Measurements from ENCODE around the gene CRISPLD2.

CRISPLD2 gene

DNA sequence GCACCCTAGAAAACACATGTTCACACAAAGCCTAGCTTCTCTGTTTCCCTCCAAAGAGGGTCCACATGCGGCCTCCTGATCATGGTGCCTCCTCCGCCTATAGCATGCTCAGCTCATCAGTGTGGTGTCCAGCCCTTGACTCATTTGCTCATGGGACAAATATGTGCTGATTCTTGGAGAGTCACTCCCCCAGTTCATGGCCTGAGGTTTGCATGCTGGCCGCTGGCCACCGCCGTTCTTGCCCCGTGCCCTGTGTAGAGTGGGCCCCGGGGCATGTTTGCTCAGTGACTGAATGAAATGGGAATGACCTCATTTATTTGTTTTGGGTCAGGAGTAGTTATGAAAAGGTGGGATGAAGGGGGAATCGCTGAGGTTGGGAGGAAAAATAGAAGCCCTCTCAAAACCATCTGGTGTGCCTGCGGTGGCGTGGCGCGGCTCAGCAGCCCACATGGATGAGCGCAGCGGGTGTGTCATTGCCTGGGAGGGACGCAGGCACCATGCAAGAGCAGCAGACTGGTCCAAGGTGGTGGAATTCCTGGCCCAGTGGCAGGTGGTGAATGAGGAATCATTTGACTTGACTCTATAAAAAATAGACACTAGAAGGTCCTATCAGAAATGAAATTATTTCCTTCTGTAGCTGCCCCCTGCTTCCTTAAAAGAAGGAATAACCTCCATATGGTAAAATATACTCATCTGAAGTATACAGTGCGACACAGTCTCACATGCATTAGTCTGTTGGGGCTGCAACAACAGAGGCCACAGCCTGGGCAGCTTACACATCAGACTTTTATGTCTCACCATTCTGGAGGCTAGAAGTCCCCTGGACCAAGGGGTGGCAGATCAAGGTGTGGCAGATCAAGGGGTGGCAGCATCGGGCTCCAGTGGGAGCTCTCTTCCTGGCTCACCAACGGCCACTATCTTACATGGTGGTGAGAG, 31.7 kb downstream of the CRISPLD2 start (continued):
- TF ChIP-seq ZNF529 (tag by site-specific recombination; IDR thresholded peaks at IDR 0.05; ENCODE audit: insufficient replicate concordance) (no peak), ZNF837 (tag by site-specific recombination; IDR thresholded peaks at IDR 0.05) (no peak), ZNF677 (tag by site-specific recombination; IDR thresholded peaks at IDR 0.05) (no peak), ZNF596 (tag by site-specific recombination; IDR thresholded peaks at IDR 0.05) (no peak), ZNF335 (tag by site-specific recombination; conservative IDR thresholded peaks at IDR 0.05) (peak; percentile 35; the same call in 1 of the 2 replicates), ZBTB21 (tag by site-specific recombination; IDR thresholded peaks at IDR 0.05) (peak; percentile 64)
- TF ChIP-seq, protein P1, sequence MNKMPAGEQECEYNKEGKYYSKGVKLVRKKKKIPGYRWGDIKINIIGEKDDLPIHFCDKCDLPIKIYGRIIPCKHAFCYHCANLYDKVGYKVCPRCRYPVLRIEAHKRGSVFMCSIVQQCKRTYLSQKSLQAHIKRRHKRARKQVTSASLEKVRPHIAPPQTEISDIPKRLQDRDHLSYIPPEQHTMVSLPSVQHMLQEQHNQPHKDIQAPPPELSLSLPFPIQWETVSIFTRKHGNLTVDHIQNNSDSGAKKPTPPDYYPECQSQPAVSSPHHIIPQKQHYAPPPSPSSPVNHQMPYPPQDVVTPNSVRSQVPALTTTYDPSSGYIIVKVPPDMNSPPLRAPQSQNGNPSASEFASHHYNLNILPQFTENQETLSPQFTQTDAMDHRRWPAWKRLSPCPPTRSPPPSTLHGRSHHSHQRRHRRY (tag by site-specific recombination; IDR thresholded peaks at IDR 0.05): no peak
- TF ChIP-seq, protein P2, sequence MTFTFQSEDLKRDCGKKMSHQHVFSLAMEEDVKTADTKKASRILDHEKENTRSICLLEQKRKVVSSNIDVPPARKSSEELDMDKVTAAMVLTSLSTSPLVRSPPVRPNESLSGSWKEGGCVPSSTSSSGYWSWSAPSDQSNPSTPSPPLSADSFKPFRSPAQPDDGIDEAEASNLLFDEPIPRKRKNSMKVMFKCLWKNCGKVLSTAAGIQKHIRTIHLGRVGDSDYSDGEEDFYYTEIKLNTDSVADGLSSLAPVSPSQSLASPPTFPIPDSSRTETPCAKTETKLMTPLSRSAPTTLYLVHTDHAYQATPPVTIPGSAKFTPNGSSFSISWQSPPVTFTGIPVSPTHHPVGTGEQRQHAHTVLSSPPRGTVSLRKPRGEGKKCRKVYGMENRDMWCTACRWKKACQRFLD (tag by site-specific recombination; IDR thresholded peaks at IDR 0.05): no peak

DNA sequence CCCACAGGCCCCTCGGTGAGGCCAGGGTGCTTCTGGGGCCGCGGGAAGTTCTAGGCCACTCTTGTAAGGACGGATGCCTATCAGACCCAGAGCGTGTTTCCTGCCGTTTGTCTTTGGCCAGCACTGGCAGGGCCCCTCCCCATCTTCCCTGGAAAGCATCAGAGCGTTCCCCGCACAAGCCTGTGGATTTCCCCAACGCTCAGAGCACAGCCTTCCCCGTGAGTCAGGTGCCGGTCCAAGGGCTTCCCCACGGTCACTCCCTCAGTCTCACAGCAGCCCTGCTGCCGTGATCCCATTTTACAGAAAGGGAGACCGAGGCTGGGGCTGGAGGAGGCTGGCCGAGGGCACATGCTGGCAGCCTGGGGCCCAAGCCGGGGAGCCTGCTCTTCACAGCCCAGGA, 33.7 kb downstream of the CRISPLD2 start:
- no peaks in the 10 kb centered on the region for H3K36me3 ChIP-seq (ENCODE audit: control insufficient read depth in 2 of 2, insufficient read depth in 1 of 2, low read length in 2 of 2)
- H3K4me3 ChIP-seq (ENCODE audit: low read depth, low read length): no peak overlapping the region
- H3K9me3 ChIP-seq (ENCODE audit: control insufficient read depth, insufficient read depth, low read depth, low read length): no peaks in the 10 kb centered on the region; the same call in 1 of the 2 replicates
- no peaks in the 10 kb centered on the region; the same call in 1 of the 2 replicates for H3K4me1 ChIP-seq (ENCODE audit: control insufficient read depth, insufficient read depth, low read length)
- POLR2A ChIA-PET: interaction anchor here (0.6 kb wide), 1 partner anchor 160 kb away, joined by 3 read pairs; no protein-coding TSS in a partner anchor
- no peak overlapping the region for H3K27ac ChIP-seq (ENCODE audit: extremely low read depth, low read depth, low read length)
- CTCF ChIA-PET: no interaction called here
- TF ChIP-seq EGR2 (tag by site-specific recombination; IDR thresholded peaks at IDR 0.05; ENCODE audit: low read depth): no peak
- no peak for TF ChIP-seq ZNF138 (tag by site-specific recombination; IDR thresholded peaks at IDR 0.05; ENCODE audit: borderline replicate concordance)
- TF ChIP-seq, protein P3, sequence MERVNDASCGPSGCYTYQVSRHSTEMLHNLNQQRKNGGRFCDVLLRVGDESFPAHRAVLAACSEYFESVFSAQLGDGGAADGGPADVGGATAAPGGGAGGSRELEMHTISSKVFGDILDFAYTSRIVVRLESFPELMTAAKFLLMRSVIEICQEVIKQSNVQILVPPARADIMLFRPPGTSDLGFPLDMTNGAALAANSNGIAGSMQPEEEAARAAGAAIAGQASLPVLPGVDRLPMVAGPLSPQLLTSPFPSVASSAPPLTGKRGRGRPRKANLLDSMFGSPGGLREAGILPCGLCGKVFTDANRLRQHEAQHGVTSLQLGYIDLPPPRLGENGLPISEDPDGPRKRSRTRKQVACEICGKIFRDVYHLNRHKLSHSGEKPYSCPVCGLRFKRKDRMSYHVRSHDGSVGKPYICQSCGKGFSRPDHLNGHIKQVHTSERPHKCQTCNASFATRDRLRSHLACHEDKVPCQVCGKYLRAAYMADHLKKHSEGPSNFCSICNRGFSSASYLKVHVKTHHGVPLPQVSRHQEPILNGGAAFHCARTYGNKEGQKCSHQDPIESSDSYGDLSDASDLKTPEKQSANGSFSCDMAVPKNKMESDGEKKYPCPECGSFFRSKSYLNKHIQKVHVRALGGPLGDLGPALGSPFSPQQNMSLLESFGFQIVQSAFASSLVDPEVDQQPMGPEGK (tag by site-specific recombination; IDR thresholded peaks at IDR 0.05): no peak
- TF ChIP-seq ZNF747 (tag by site-specific recombination; IDR thresholded peaks at IDR 0.05): no peak
- TF ChIP-seq WT1 (tag by site-specific recombination; IDR thresholded peaks at IDR 0.05): no peak
- TF ChIP-seq ZNF529 (tag by site-specific recombination; IDR thresholded peaks at IDR 0.05; ENCODE audit: insufficient replicate concordance): no peak
- TF ChIP-seq, protein P1 (tag by site-specific recombination; IDR thresholded peaks at IDR 0.05): no peak
- TF ChIP-seq KLF9 (tag by site-specific recombination; IDR thresholded peaks at IDR 0.05; ENCODE audit: low read depth): no peak
- TF ChIP-seq ZNF600 (tag by site-specific recombination; IDR thresholded peaks at IDR 0.05): no peak
- TF ChIP-seq ZNF292 (tag by site-specific recombination; IDR thresholded peaks at IDR 0.05; ENCODE audit: borderline replicate concordance, low read depth): no peak
- TF ChIP-seq, protein P2 (tag by site-specific recombination; IDR thresholded peaks at IDR 0.05): no peak
- TF ChIP-seq ZNF239 (tag by site-specific recombination; IDR thresholded peaks at IDR 0.05): no peak
- TF ChIP-seq, protein P4, sequence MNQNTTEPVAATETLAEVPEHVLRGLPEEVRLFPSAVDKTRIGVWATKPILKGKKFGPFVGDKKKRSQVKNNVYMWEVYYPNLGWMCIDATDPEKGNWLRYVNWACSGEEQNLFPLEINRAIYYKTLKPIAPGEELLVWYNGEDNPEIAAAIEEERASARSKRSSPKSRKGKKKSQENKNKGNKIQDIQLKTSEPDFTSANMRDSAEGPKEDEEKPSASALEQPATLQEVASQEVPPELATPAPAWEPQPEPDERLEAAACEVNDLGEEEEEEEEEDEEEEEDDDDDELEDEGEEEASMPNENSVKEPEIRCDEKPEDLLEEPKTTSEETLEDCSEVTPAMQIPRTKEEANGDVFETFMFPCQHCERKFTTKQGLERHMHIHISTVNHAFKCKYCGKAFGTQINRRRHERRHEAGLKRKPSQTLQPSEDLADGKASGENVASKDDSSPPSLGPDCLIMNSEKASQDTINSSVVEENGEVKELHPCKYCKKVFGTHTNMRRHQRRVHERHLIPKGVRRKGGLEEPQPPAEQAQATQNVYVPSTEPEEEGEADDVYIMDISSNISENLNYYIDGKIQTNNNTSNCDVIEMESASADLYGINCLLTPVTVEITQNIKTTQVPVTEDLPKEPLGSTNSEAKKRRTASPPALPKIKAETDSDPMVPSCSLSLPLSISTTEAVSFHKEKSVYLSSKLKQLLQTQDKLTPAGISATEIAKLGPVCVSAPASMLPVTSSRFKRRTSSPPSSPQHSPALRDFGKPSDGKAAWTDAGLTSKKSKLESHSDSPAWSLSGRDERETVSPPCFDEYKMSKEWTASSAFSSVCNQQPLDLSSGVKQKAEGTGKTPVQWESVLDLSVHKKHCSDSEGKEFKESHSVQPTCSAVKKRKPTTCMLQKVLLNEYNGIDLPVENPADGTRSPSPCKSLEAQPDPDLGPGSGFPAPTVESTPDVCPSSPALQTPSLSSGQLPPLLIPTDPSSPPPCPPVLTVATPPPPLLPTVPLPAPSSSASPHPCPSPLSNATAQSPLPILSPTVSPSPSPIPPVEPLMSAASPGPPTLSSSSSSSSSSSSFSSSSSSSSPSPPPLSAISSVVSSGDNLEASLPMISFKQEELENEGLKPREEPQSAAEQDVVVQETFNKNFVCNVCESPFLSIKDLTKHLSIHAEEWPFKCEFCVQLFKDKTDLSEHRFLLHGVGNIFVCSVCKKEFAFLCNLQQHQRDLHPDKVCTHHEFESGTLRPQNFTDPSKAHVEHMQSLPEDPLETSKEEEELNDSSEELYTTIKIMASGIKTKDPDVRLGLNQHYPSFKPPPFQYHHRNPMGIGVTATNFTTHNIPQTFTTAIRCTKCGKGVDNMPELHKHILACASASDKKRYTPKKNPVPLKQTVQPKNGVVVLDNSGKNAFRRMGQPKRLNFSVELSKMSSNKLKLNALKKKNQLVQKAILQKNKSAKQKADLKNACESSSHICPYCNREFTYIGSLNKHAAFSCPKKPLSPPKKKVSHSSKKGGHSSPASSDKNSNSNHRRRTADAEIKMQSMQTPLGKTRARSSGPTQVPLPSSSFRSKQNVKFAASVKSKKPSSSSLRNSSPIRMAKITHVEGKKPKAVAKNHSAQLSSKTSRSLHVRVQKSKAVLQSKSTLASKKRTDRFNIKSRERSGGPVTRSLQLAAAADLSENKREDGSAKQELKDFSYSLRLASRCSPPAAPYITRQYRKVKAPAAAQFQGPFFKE (tag by site-specific recombination; IDR thresholded peaks at IDR 0.05; ENCODE audit: borderline replicate concordance): no peak
- TF ChIP-seq SP3 (tag by site-specific recombination; IDR thresholded peaks at IDR 0.05): no peak
- TF ChIP-seq ZNF433 (tag by site-specific recombination; IDR thresholded peaks at IDR 0.05; ENCODE audit: low read depth): no peak
- no peak for TF ChIP-seq ZNF112 (tag by site-specific recombination; IDR thresholded peaks at IDR 0.05)

All from HEK293 (cell line).